HepG2 (cell line): ENCODE results near the gene SLC15A1.
"Not testable (repeated sequence)": the region's sequence is repeated elsewhere in the genome, so short reads cannot be mapped to it uniquely, and the experiment has no call there.

ENCODE experiments used
- CHD2 ChIP-seq: IDR thresholded peaks from 2 replicates; pipeline ENCODE4 v1.6.1; 2011; ENCODE audit warnings: low read depth, low read length, improper control_type of control experiment
- FOSL1 ChIP-seq: sonication (generic); formaldehyde crosslinking; IDR thresholded peaks from 2 replicates; pipeline ENCODE4 v1.9.0; 2021; ENCODE audit warnings: missing genetic modification reagents, borderline replicate concordance
- HDAC6 ChIP-seq: fragments of 200-600 bp; sonication (generic); IDR thresholded peaks from 2 replicates; pipeline ENCODE4 v1.7.0; 2017; ENCODE audit warnings: mild to moderate bottlenecking, antibody characterized with exemption, low read length, low read depth
- MXI1 ChIP-seq: IDR thresholded peaks from 3 replicates; pipeline ENCODE4 v1.6.1; 2012; ENCODE audit warnings: low read depth, low read length, inconsistent platforms, borderline replicate concordance
- TAF1 ChIP-seq: sonication (generic); formaldehyde crosslinking; IDR thresholded peaks from 2 replicates; pipeline ENCODE4 v1.4.0; 2020; ENCODE audit warnings: missing genetic modification reagents
- TF ChIP-seq, protein P1 (sequence below): sonication (generic); formaldehyde crosslinking; IDR thresholded peaks from 2 replicates; pipeline ENCODE4 v1.8.0; 2022; ENCODE audit warnings: missing genetic modification reagents, mild to moderate bottlenecking, borderline replicate concordance
- TF ChIP-seq, protein P2 (sequence below): sonication (generic); formaldehyde crosslinking; IDR thresholded peaks from 2 replicates; pipeline ENCODE4 v1.5.0; 2020; ENCODE audit warnings: mild to moderate bottlenecking, missing genetic modification reagents, moderate library complexity

DNA sequence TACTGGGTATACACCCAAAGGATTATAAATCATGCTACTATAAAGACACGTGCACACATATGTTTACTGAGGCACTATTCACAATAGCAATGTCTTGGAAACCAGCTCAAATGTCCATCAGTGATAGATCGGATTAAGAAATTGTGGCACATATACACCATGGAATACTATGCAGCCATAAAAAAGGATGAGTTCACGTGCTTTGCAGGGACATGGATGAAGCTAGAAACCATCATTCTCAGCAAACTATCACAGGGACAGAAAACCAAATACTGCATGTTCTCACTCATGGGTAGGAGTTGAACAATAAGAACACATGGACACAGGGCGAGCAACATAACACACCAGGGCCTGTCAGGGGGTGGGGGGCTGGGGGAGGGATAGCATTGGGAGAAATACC lies 2.0 kb upstream of the SLC15A1 start:
- TF ChIP-seq, protein P1, sequence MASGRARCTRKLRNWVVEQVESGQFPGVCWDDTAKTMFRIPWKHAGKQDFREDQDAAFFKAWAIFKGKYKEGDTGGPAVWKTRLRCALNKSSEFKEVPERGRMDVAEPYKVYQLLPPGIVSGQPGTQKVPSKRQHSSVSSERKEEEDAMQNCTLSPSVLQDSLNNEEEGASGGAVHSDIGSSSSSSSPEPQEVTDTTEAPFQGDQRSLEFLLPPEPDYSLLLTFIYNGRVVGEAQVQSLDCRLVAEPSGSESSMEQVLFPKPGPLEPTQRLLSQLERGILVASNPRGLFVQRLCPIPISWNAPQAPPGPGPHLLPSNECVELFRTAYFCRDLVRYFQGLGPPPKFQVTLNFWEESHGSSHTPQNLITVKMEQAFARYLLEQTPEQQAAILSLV: not testable (repeated sequence)
- TF ChIP-seq HDAC6; MXI1; FOSL1; TAF1 (CRISPR knock-in tag); CHD2: not testable (repeated sequence)
- TF ChIP-seq, protein P2, sequence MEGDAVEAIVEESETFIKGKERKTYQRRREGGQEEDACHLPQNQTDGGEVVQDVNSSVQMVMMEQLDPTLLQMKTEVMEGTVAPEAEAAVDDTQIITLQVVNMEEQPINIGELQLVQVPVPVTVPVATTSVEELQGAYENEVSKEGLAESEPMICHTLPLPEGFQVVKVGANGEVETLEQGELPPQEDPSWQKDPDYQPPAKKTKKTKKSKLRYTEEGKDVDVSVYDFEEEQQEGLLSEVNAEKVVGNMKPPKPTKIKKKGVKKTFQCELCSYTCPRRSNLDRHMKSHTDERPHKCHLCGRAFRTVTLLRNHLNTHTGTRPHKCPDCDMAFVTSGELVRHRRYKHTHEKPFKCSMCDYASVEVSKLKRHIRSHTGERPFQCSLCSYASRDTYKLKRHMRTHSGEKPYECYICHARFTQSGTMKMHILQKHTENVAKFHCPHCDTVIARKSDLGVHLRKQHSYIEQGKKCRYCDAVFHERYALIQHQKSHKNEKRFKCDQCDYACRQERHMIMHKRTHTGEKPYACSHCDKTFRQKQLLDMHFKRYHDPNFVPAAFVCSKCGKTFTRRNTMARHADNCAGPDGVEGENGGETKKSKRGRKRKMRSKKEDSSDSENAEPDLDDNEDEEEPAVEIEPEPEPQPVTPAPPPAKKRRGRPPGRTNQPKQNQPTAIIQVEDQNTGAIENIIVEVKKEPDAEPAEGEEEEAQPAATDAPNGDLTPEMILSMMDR (CRISPR knock-in tag): not testable (repeated sequence)
